Thyroid gland (tissue), 4 donors: ENCODE results near the gene PTPRG. TPM values are rescaled to one million over a fixed set of nuclear protein-coding genes. Genes with fewer than 3 reads are reported as not detected.

ENCODE experiments used
- DNase-seq, 2 donors: peaks; one replicate each; pipeline ENCODE4 v3.0.0-alpha.2; 2019
- H3K27ac ChIP-seq, 3 donors: fragments of 200-600 bp; sonication (generic); 1 replicate in 2 of 3; 2 replicates in 1 of 3; pipeline ENCODE4 v1.5.1; 2016 to 2019; ENCODE audit warnings: mild to moderate bottlenecking in 1 of 3, moderate library complexity in 1 of 3
- H3K27me3 ChIP-seq: fragments of 200-600 bp; sonication (generic); one replicate; pipeline ENCODE4 v1.5.1; 2019
- H3K36me3 ChIP-seq, 2 donors: fragments of 200-600 bp; sonication (generic); one replicate each; pipeline ENCODE4 v1.5.1; 2016 to 2019
- H3K4me1 ChIP-seq, 2 donors: fragments of 200-600 bp; sonication (generic); one replicate each; pipeline ENCODE4 v1.5.1; 2017 to 2019
- H3K4me3 ChIP-seq, 3 donors: fragments of 200-600 bp; sonication (generic); replicated peaks in 1 of 3; 1 replicate in 2 of 3; 2 replicates in 1 of 3; pipeline ENCODE4 v1.5.1; 2016; ENCODE audit warnings: mild to moderate bottlenecking in 1 of 3
- H3K9me3 ChIP-seq: fragments of 200-600 bp; sonication (generic); one replicate; pipeline ENCODE4 v1.5.1; 2017
- CTCF ChIP-seq, 6 experiments: fragments of 200-600 bp in 3 of 6; fragments of 450-650 bp in 3 of 6; sonication (generic) in 3 of 6; IDR thresholded peaks; one replicate each; pipeline ENCODE4 v1.5.1; 2016 to 2019; ENCODE audit warnings: antibody characterized with exemption in 6 of 6, mild to moderate bottlenecking in 2 of 6, inconsistent platforms in 1 of 6, moderate library complexity in 1 of 6
- POLR2A ChIP-seq, 2 donors: fragments of 450-650 bp; IDR thresholded peaks; one replicate each; pipeline ENCODE4 v1.6.1; 2017; ENCODE audit warnings: antibody characterized with exemption in 2 of 2, mild to moderate bottlenecking in 2 of 2, moderate library complexity in 1 of 2
- WGBS, 2 donors: methylation state at CpG; one replicate each; pipeline ENCODE4 v1.1.5; 2017; 5-methylcytosine and 5-hydroxymethylcytosine counted together
- intact Hi-C: fragments of 100-400 bp; cut with DNase I; formaldehyde crosslinking; loops from one replicate; pipeline ENCODE4 v1.15.1; 2023
- total RNA-seq, 4 donors: library from RNA; depleted of rRNA; stranded (reverse); fragments of >200 nt; gene quantifications; one replicate each; pipeline ENCODE4 v1.2.3, GENCODE V29; 2016

PTPRG gene
- total RNA-seq, 4 donors from 2014 or later: 81.6 to 207 (median 132) TPM

GRCh38 chr3:61890167-61890566 lies 328.8 kb downstream of the PTPRG start:
- no peaks in the 10 kb centered on the region for H3K9me3 ChIP-seq
- 80 to 84% methylated on average over 3 of the region's 3 CpGs for WGBS, 2 donors
- intact Hi-C loops: no loop called here
- H3K4me3 ChIP-seq: no peak overlapping the region
- H3K27ac ChIP-seq: no peak overlapping the region
- no peaks in the 10 kb centered on the region for H3K36me3 ChIP-seq
- no peaks in the 10 kb centered on the region for H3K27me3 ChIP-seq
- no peak for DNase-seq
- no peak for TF ChIP-seq CTCF (IDR thresholded peaks at IDR 0.05)
- TF ChIP-seq POLR2A (IDR thresholded peaks at IDR 0.05): no peak
- peaks cover 7 to 8% of the 10 kb centered on the region in 2 donors for H3K4me1 ChIP-seq

GRCh38 chr3:61890586-61890985 lies 329.2 kb downstream of the PTPRG start:
- Histone ChIP-seq H3K4me3 (no peak overlapping the region), H3K9me3 (no peaks in the 10 kb centered on the region), H3K36me3 (no peaks in the 10 kb centered on the region), H3K4me1 (peaks cover 7 to 10% of the 10 kb centered on the region in 2 donors), H3K27me3 (no peaks in the 10 kb centered on the region), H3K27ac (no peak overlapping the region)
- 93 to 98% methylated on average over 2 of the region's 2 CpGs for WGBS, 2 donors
- DNase-seq: no peak
- intact Hi-C loops: no loop called here
- TF ChIP-seq POLR2A (IDR thresholded peaks at IDR 0.05) (no peak), CTCF (IDR thresholded peaks at IDR 0.05) (no peak)

- Histone ChIP-seq H3K9me3 (no peaks in the 10 kb centered on the region), H3K36me3 (no peaks in the 10 kb centered on the region), H3K4me1 (peaks cover 4 to 10% of the 10 kb centered on the region in 2 donors), H3K27me3 (no peaks in the 10 kb centered on the region), H3K4me3 (no peak overlapping the region), H3K27ac (no peak overlapping the region)
- no peak for DNase-seq
- no peak for TF ChIP-seq CTCF (IDR thresholded peaks at IDR 0.05)
- intact Hi-C loops: no loop called here
- WGBS, 2 donors: 91 to 96% methylated on average over 4 of the region's 4 CpGs
These were observed 331.5 kb downstream of the PTPRG start for GRCh38 chr3:61892891-61893290.

- intact Hi-C loops: no loop called here
- no peaks in the 10 kb centered on the region for H3K27me3 ChIP-seq
- H3K36me3 ChIP-seq: no peaks in the 10 kb centered on the region
- DNase-seq: peak in 1 of 2 donors; percentile 21
- no peak overlapping the region for H3K4me3 ChIP-seq
- no peaks in the 10 kb centered on the region for H3K9me3 ChIP-seq
- no peak overlapping the region for H3K27ac ChIP-seq
- peaks cover 4 to 10% of the 10 kb centered on the region in 2 donors for H3K4me1 ChIP-seq
- WGBS, 2 donors: 50 to 53% methylated on average over 5 of the region's 5 CpGs
- no peak for TF ChIP-seq CTCF (IDR thresholded peaks at IDR 0.05)
- TF ChIP-seq POLR2A (IDR thresholded peaks at IDR 0.05): no peak
These were observed 332.6 kb downstream of the PTPRG start for GRCh38 chr3:61893840-61894566.
